ENCODE data around the gene ORM2.

The ORM2 gene

DNA sequence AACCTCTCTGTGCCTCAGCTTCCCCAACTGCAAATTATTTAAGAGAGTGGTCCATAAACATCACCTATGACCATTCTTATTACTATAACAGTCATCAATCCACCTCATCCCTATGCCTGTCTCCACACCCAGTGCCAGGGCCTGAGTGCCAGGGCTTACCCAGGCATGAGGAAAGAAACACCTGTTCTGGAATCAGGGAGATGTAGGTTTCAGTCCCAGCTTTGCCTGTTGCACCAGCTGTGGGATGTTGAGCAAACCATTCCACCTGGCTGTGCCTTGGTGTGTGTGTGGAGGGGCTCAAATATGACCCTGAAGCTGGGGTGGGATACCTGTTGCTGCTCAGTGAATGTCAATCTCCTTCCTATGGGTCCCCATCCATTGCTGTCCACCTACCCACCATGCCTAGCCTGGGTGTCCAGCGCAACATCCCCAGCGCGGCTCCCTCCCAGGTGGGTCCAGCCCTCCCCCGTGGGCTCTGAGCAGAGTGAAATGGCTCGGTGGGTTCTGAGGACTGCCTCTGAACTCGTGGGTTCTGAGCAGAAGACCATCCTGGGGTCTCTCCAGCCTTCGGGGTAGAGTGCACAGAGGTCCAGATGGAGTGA lies 41.8 kb downstream of the ORM2 start:
- no peak for DNase-seq (ENCODE audit: low spot score)

DNA sequence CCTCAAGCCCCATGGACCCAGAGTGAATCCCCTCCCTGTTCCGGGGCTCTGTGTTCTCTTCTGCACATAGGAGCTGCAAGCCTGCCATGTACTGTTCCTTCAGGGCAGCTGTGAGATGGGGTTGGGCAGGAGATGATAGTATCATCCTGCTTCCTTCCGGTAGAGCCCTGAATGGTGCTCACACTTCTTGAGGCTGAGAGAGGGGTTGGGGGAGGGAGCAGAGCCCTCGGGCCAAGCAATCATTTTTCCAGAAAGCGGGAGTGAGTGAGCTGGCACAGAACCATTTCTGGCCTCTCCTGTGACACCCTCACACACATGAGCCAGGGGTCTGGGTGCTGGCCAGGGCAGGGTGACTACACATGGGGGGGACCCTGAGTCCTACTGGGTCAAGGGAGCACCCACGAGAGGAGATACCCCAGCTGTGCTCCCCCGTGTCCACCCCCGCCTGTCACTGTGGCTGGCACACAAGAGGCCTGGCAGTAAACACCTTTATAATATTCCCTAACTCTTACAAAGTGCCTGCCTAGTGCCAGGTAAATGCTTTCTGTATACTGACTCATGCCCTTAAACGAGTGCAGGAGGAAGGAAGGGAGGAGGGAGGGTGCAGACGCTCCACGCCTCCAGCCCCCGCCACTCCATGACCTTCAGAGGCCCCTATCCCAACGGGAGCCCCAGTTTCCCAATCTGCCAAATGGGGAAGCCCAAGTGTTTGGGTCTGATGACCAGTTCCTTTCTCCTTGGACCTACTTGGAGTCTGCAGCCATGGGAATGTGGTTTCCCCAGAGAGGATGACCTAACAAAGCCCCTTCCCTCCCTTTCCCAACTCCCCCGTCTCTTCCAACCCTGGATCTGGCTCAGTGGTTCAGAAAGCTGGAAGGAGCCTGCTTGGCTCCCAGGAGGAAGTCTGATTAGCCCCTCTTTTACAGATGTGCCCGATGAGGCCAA lies 42.6 kb downstream of the ORM2 start:
- no peak for DNase-seq (ENCODE audit: low spot score)

- no peak for DNase-seq (ENCODE audit: low spot score)
Observed at GRCh38 chr9:114372921-114373448, 43.3 kb downstream of the ORM2 start.

- no peak for DNase-seq (ENCODE audit: low spot score)
Observed at GRCh38 chr9:114373960-114374730, 44.5 kb downstream of the ORM2 start.

GRCh38 chr9:114374936-114375335 lies 45.3 kb downstream of the ORM2 start:
- no peak for DNase-seq (ENCODE audit: low spot score)

DNA sequence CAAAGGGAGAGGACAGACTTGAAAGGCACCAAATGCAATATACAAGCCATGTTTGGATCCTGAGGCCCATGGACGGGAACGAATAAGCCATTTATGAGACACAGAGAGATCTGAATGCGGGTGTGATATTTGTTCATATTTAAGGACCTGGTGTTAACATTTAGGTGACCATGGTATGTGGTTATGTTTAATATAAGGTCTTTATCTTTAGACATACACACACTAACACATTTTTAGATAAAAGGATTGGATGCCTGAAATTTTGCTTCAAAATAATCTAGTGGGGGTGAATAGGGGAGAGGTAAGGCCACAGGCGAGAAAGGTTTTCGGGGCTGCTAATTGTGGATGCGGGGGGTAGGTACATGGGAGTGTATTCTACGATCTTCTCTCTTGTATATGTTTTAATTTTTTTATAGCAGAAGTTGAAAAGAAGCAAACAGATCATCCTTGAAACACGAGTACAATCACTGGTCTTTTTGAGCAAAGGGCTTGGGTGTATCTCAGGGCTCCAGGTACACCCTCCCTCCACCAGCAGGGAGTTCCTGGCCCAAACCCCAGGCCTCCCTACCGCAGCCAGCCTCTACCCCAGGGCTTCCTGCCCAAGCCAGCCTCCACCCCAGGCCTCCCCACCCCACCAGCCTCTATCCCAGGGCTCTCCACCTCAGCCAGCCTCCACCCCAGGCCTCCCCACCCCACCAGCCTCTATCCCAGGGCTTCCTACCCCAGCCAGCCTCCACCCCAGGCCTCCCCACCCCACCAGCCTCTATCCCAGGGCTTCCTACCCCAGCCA lies 45.9 kb downstream of the ORM2 start:
- DNase-seq (ENCODE audit: low spot score): no peak

DNA sequence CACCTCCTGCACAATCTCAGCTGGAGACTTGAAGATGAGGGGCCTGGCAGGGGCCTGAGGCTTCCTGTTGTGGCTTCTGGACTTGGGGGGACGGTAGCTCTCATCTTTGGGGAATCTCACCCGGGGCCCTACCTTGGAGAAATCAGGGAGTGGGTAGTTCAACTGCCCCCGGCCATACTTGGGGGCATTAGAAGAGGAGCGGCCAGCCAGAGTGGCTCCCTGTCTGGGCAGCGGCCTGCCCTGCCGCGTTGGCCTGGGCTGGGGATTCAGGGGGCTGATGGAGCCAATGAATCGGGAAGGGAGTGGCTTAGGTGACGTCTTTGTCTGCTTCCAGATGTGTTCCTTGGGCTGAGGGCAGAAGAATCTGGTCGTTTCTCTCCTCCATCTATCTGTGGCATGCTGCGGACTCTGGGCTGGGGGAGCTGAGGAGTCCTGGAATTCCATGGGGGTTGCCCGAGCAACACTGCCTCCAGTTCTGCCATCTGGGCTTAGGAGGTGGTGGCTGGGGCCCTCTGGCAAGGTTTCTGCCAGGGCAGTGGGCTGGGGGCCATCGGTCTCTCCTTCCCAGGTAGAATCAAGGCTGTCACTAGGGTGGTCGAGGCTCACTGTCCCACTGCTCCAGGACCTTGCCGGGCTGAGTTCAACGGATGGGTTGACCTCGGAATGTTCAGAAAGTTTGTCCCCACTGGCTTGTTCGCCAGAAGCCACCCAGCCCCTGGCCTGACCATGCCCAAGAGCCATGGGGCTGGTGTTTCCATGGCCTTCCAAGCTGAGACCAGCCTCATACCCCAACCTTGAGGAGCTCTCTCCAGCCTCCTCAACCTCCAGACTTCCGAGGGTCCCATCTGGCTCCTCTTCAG lies 47.1 kb downstream of the ORM2 start:
- no peak for DNase-seq (ENCODE audit: low spot score)

- DNase-seq (ENCODE audit: low spot score): no peak
Observed at GRCh38 chr9:114378016-114378415, 48.3 kb downstream of the ORM2 start.

DNA sequence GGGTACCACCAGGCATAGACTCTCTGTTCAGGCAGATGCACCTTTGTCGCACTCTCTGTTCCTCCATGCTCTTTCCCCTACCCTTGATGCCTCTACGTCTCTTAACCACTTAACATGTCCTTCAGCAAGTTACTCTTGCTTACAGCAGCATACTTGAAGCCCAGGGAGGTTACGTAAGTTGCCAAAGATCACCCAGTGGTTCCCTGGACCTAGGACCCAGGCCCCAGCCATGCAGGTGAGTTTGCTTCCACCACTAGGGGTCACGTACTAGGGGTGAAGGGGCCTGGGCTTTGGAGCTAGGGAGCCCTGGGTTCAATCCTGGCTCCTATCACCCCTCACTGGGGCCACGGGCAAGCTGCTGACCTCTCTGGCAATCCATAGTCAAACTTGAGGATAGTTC lies 49.2 kb downstream of the ORM2 start:
- DNase-seq (ENCODE audit: low spot score): no peak
